Heart right ventricle (tissue), 16 donors: ENCODE measurements around the gene CADPS2. TPM values are rescaled to one million over a fixed set of nuclear protein-coding genes. Genes with fewer than 3 reads are reported as not detected.

Source experiments
- ATAC-seq, 8 donors: fragments of 200-7000 bp; cut with Tn5 transposase; one replicate each; pipeline ENCODE4 v1.9.1; 2020; ENCODE audit warnings: mild to moderate bottlenecking in 8 of 8, moderate library complexity in 8 of 8, moderate number of reproducible peaks in 1 of 8
- DNase-seq, 2 donors: peaks; one replicate each; pipeline ENCODE4 v3.0.0-alpha.2; 2020
- H3K27ac ChIP-seq, 10 donors: fragments of 200-600 bp; sonication (generic) in 2 of 10; one replicate each; pipeline versions ENCODE4 v1.5.0 to v1.8.0; 2020 to 2022; ENCODE audit warnings: mild to moderate bottlenecking in 3 of 10
- H3K27me3 ChIP-seq, 7 donors: fragments of 200-600 bp; one replicate each; pipeline ENCODE4 v1.8.0; 2021 to 2022; ENCODE audit warnings: mild to moderate bottlenecking in 2 of 7
- H3K36me3 ChIP-seq, 9 donors: fragments of 200-600 bp; sonication (generic) in 1 of 9; one replicate each; pipeline versions ENCODE4 v1.5.0 to v1.8.0; 2020 to 2022; ENCODE audit warnings: mild to moderate bottlenecking in 2 of 9
- H3K4me1 ChIP-seq, 9 donors: fragments of 200-600 bp; sonication (generic) in 1 of 9; one replicate each; pipeline versions ENCODE4 v1.5.0 to v1.8.0; 2020 to 2022; ENCODE audit warnings: mild to moderate bottlenecking in 4 of 9
- H3K4me3 ChIP-seq, 10 donors: fragments of 200-600 bp; sonication (generic) in 2 of 10; one replicate each; pipeline versions ENCODE4 v1.5.0 to v1.8.0; 2020 to 2022; ENCODE audit warnings: mild to moderate bottlenecking in 7 of 10, moderate library complexity in 2 of 10
- H3K9me3 ChIP-seq, 11 donors: fragments of 200-600 bp in 10 of 11; sonication (generic) in 2 of 11; one replicate each; pipeline versions ENCODE4 v1.5.0 to v1.8.0; 2013 to 2022; ENCODE audit warnings: mild to moderate bottlenecking in 2 of 11, control low read depth in 1 of 11, moderate library complexity in 1 of 11
- CTCF ChIP-seq, 9 donors: fragments of 200-600 bp; sonication (generic) in 2 of 9; IDR thresholded peaks; one replicate each; pipeline versions ENCODE4 v1.5.0 to v1.8.0; 2021 to 2022; ENCODE audit warnings: antibody characterized with exemption in 9 of 9, mild to moderate bottlenecking in 5 of 9, moderate library complexity in 1 of 9
- WGBS, 2 donors: extraction: QIAGEN DNeasy Blood & Tissue Kit; methylation state at CpG; one replicate each; pipeline ENCODE4 v1.1.7; 2013; ENCODE audit warnings: inconsistent platforms in 1 of 2; 5-methylcytosine and 5-hydroxymethylcytosine counted together
- intact Hi-C, 10 donors: fragments of 100-400 bp; cut with DNase I; formaldehyde crosslinking; loops; one replicate each; pipeline versions ENCODE4 v1.11.1 to v1.14.2; 2022
- polyA plus RNA-seq, 2 donors: library from polyadenylated mRNA; stranded (reverse); fragments of 200-250 nt; gene quantifications; one replicate each; pipeline ENCODE4 v1.2.3, GENCODE V29; 2013
- total RNA-seq, 10 donors: library from RNA; stranded (reverse); fragmentation: NEBNext Ultra II Directional in 3 of 10; extraction: Animal tissue kit (Norgen Biotek cat#: 25700) in 3 of 10; gene quantifications; one replicate each; pipeline versions ENCODE4 v1.2.1 to v1.2.4, GENCODE V29; 2021 to 2023
- donor health status: Arrhythmogenic right ventricular cardiomyopathy.
- donor health status: ischemic (EF 13 %, LVEDD 7.1; RV severe dilation, severe dysfunction).
- donor health status: healthy with polysubstance abuse.
- donor health status: DM: no; HTN: yes; CAD: no.
- donor health status: DM: no; HTN: no; CAD: no.
- donor health status: ischemic (EF 25% LVEDD 6.9; RV normal size, moderate dysfunction).
- donor health status: ischemic (EF 25% LVEDD 5.7; RV mildly dilated, moderate dysfunction).
- donor health status: healthy.
- donor health status: DM: yes; HTN: yes; CAD: no.
- donor health status: Ischemic cardiomyopathy.
- donor health status: ischemic (EF 35%, LVEDD 5.7; RV mildly dilated, moderate dysfunction).
- donor health status: nonischemic (EF 11% LVEDD 7.7; RV severe dilation, severe dysfunction).
- donor health status: DM: yes; HTN: yes; CAD: no.
- donor health status: PGD.
- donor health status: ischemic (EF 29% LVEDD 5.4; RV normal size, mild dysfunction).
- donor health status: nonischemic (EF 23%, LVEDD 6.1; RV moderate dilation, normal function).

Gene CADPS2
- total and polyA plus RNA-seq, 12 donors: 3.6 to 25.7 (median 6.6) TPM

- whole genome bisulfite sequencing, 2 donors: 66 to 70% methylated on average over 8 of the region's 8 CpGs
- Histone ChIP-seq H3K4me1 (no peaks in the 10 kb centered on the region), H3K4me3 (no peak overlapping the region), H3K27ac (no peak overlapping the region), H3K9me3 (no peaks in the 10 kb centered on the region), H3K36me3 (peaks cover 0 to 5% (median 0%) of the 10 kb centered on the region in 9 donors), H3K27me3 (no peaks in the 10 kb centered on the region)
- no peak for TF ChIP-seq CTCF (IDR thresholded peaks at IDR 0.05)
- intact Hi-C loops: no loop called here
- DNase-seq: no peak
- no peak for ATAC-seq
Observed at GRCh38 chr7:122329145-122329802, 557.0 kb downstream of the CADPS2 start.

DNA sequence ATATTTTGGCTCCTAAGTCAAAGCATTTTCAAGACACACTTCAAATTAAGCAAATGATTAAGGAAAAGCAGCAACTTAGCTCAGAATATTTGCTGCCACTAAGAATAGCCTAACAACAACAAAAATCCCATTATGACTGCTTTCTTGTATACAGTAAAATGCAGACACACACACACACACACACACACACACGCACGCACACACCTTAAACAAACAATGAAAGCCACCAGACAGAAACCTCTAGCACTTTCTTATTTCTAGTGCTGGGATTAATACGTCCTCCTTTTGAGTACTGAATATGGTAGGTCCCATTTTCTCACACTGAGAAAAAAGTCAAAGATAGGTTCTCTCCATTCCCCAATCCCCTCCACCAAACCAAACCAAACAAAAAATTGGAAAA is 558.3 kb downstream of the CADPS2 start:
- no peak for ATAC-seq

GRCh38 chr7:122316467-122317388 is 569.5 kb downstream of the CADPS2 start:
- Histone ChIP-seq H3K27me3 (peaks cover 27 to 68% (median 61%) of the 10 kb centered on the region in 7 donors), H3K36me3 (no peaks in the 10 kb centered on the region), H3K27ac (no peak overlapping the region), H3K4me1 (peaks cover 0 to 17% (median 12%) of the 10 kb centered on the region in 9 donors), H3K4me3 (peak overlapping the region in 3 of 10 donors; percentile 5 to 27 (median 19)), H3K9me3 (no peaks in the 10 kb centered on the region)
- ATAC-seq (peak in 2 of 8 donors; percentile 12 to 38), DNase-seq (no peak)
- intact Hi-C loops: no loop called here
- no peak for TF ChIP-seq CTCF (IDR thresholded peaks at IDR 0.05)
- 3 to 5% methylated on average over 71 of the region's 71 CpGs for WGBS, 2 donors

More for the DNA sequence above, 558.3 kb downstream of the CADPS2 start:
- H3K27ac ChIP-seq: no peak overlapping the region
- no peak overlapping the region for H3K4me3 ChIP-seq
- intact Hi-C loops: no loop called here
- no peaks in the 10 kb centered on the region for H3K9me3 ChIP-seq
- no peaks in the 10 kb centered on the region for H3K4me1 ChIP-seq
- no peak for DNase-seq
- peaks cover 0 to 5% (median 0%) of the 10 kb centered on the region in 9 donors for H3K36me3 ChIP-seq
- TF ChIP-seq CTCF (IDR thresholded peaks at IDR 0.05): no peak
- WGBS, 2 donors: 64 to 66% methylated on average over 3 of the region's 3 CpGs
- no peaks in the 10 kb centered on the region for H3K27me3 ChIP-seq
